MV-4-11 (cell line): ENCODE data around the gene LHPP.
"Not testable (repeated sequence)": the region's sequence is repeated elsewhere in the genome, so short reads cannot be mapped to it uniquely, and the experiment has no call there.

Experiments used
- DNase-seq: peaks from one replicate; lab custom pipeline; 2025; lab: John Stamatoyannopoulos, UW

Gene LHPP

GRCh38 chr10:124461642-124462347 is at the start of gene LHPP:
Gene LHPP (plus strand): TSS chr10:124461823. CDS start chr10:124461863, 40 bp downstream.
- peak; percentile 66 for DNase-seq

- no peak for DNase-seq
Measured at GRCh38 chr10:124414076-124414475, 47.5 kb upstream of the LHPP start.

- no peak for DNase-seq
Measured at GRCh38 chr10:124415210-124415609, 46.4 kb upstream of the LHPP start.

- no peak for DNase-seq
Measured at GRCh38 chr10:124416733-124417132, 44.9 kb upstream of the LHPP start.

- DNase-seq, result peak; percentile 16
Measured at GRCh38 chr10:124417895-124418725, 43.5 kb upstream of the LHPP start.

GRCh38 chr10:124418726-124419501 is 42.7 kb upstream of the LHPP start, which contains the start of gene OAT:
Gene OAT (minus strand): TSS chr10:124418923. CDS start chr10:124412171, 6,752 bp downstream.
- DNase-seq, result peak; percentile 92

- no peak for DNase-seq
Measured at GRCh38 chr10:124419635-124420034, 42.0 kb upstream of the LHPP start.

- no peak for DNase-seq
Measured at GRCh38 chr10:124420254-124420653, 41.4 kb upstream of the LHPP start.

GRCh38 chr10:124422742-124423141 is 38.9 kb upstream of the LHPP start:
- no peak for DNase-seq

GRCh38 chr10:124423813-124424212 is 37.8 kb upstream of the LHPP start:
- DNase-seq, result no peak

- no peak for DNase-seq
Measured at GRCh38 chr10:124425227-124425962, 36.2 kb upstream of the LHPP start.

- DNase-seq, result no peak
Measured at GRCh38 chr10:124428207-124428777, 33.3 kb upstream of the LHPP start.

GRCh38 chr10:124429576-124429975 is 32.0 kb upstream of the LHPP start:
- no peak for DNase-seq

- no peak for DNase-seq
Measured at GRCh38 chr10:124430077-124430476, 31.5 kb upstream of the LHPP start.

GRCh38 chr10:124433461-124433860 is 28.2 kb upstream of the LHPP start:
- DNase-seq, result no peak

- DNase-seq, result not testable (repeated sequence)
Measured at GRCh38 chr10:124435683-124436082, 25.9 kb upstream of the LHPP start.

GRCh38 chr10:124436191-124436638 is 25.4 kb upstream of the LHPP start:
- peak; percentile 42 for DNase-seq

GRCh38 chr10:124441694-124442093 is 19.9 kb upstream of the LHPP start:
- not testable (repeated sequence) for DNase-seq

GRCh38 chr10:124446830-124447750 is 14.5 kb upstream of the LHPP start:
- no peak for DNase-seq
